NCI-H1092 treated with DMSO at 0.1 percent for 48 hours (cell line): ENCODE measurements around the gene SLC1A3.
"Not testable (repeated sequence)": the region's sequence is repeated elsewhere in the genome, so short reads cannot be mapped to it uniquely, and the experiment has no call there.

Experiments
- DNase-seq: peaks from one replicate; lab custom pipeline; 2025; lab: John Stamatoyannopoulos, UW

SLC1A3 gene

GRCh38 chr5:36630201-36631145, 24.1 kb downstream of the SLC1A3 start:
- DNase-seq: no peak

- no peak for DNase-seq
Observed at GRCh38 chr5:36631154-36631553, 24.7 kb downstream of the SLC1A3 start.

- DNase-seq: no peak
Observed at GRCh38 chr5:36631620-36632362, 25.4 kb downstream of the SLC1A3 start.

- no peak for DNase-seq
Observed at GRCh38 chr5:36632363-36632664, 25.9 kb downstream of the SLC1A3 start.

- DNase-seq: no peak
Observed at GRCh38 chr5:36635721-36636390, 29.4 kb downstream of the SLC1A3 start.

- DNase-seq: no peak
Observed at GRCh38 chr5:36637101-36637500, 30.7 kb downstream of the SLC1A3 start.

- DNase-seq: no peak
Observed at GRCh38 chr5:36637516-36637915, 31.1 kb downstream of the SLC1A3 start.

GRCh38 chr5:36638056-36638455, 31.6 kb downstream of the SLC1A3 start:
- DNase-seq: no peak

- no peak for DNase-seq
Observed at GRCh38 chr5:36640949-36641348, 34.5 kb downstream of the SLC1A3 start.

GRCh38 chr5:36641431-36641830, 35.0 kb downstream of the SLC1A3 start:
- no peak for DNase-seq

- no peak for DNase-seq
Observed at GRCh38 chr5:36642089-36642488, 35.7 kb downstream of the SLC1A3 start.

GRCh38 chr5:36643162-36643561, 36.8 kb downstream of the SLC1A3 start:
- DNase-seq: no peak

- DNase-seq: not testable (repeated sequence)
Observed at GRCh38 chr5:36643841-36644240, 37.4 kb downstream of the SLC1A3 start.

GRCh38 chr5:36644727-36645126, 38.3 kb downstream of the SLC1A3 start:
- no peak for DNase-seq

- no peak for DNase-seq
Observed at GRCh38 chr5:36646100-36646499, 39.7 kb downstream of the SLC1A3 start.

GRCh38 chr5:36646507-36647023, 40.2 kb downstream of the SLC1A3 start:
- no peak for DNase-seq

GRCh38 chr5:36647046-36647445, 40.6 kb downstream of the SLC1A3 start:
- no peak for DNase-seq

- no peak for DNase-seq
Observed at GRCh38 chr5:36648426-36648825, 42.0 kb downstream of the SLC1A3 start.

- DNase-seq: no peak
Observed at GRCh38 chr5:36651761-36652685, 45.6 kb downstream of the SLC1A3 start.

GRCh38 chr5:36653044-36653705, 46.8 kb downstream of the SLC1A3 start:
- DNase-seq: no peak

GRCh38 chr5:36654564-36654963, 48.2 kb downstream of the SLC1A3 start:
- no peak for DNase-seq
